Amygdala (tissue), 56 donors: ENCODE measurements around the gene RALGDS.
"Not testable (repeated sequence)": the region's sequence is repeated elsewhere in the genome, so short reads cannot be mapped to it uniquely, and the experiment has no call there.

Experiments used
- DNase-seq, 56 donors: peaks; one replicate each; lab custom pipeline; 2025; lab: John Stamatoyannopoulos, UW

The RALGDS gene

DNA sequence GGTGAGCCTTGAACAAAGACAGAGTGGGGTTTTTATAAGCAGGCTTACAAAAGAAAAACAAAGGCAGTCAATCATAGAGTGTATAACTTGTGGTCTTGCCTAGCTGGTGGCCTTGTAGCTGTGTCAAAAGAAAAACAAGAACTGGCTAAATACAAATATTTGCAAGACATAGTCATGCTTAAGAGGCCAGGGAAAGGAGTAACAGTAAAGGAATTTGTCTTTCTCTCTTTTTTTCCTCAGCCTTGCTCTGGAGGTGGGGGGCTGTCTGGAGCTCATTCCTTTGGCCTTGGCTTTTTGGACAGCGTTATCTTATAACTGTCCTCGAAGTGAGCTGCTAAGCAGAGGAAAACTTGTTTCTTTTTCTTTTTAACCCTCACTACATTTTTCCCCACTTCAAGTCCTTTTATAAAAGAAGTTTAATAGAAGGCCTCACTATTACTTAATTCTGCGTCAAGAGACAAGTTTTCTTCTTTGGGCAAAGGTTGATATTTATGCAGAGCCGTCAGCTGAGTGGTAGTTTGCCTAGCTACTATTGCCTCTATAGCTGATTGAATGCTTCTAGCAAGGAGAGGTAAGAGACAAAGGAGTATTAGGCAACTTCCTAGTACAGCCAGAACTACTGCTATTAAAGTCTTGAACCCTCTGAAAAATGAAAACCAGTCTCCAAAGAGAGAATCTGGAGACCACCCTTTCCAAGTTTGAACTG lies 45.0 kb downstream of the RALGDS start:
- no peak for DNase-seq

DNA sequence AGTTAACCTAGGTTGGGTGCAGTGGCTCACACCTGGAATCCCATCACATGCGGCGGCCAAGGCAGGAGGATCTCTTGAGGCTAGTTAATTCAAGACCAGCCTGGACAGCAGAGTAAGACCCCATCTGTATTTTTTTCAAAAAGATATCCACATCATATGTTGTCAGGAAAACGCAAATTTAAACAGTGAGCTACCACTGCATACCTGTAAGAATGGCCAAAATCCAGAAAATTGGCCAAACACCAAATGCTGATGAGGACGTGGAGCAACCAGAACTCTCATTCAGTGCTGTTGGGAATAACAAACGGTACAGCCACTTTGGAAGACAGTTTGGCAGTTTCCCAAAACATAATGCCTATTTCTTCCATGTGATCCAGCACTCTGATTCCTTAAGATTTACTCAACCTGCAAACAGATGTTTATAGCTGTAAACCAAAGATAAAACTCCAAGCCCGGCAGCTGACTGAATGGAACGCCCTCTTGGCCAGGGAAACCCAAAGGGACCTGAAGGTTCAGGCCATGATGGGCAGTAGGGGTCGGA lies 46.9 kb downstream of the RALGDS start:
- DNase-seq: no peak

DNA sequence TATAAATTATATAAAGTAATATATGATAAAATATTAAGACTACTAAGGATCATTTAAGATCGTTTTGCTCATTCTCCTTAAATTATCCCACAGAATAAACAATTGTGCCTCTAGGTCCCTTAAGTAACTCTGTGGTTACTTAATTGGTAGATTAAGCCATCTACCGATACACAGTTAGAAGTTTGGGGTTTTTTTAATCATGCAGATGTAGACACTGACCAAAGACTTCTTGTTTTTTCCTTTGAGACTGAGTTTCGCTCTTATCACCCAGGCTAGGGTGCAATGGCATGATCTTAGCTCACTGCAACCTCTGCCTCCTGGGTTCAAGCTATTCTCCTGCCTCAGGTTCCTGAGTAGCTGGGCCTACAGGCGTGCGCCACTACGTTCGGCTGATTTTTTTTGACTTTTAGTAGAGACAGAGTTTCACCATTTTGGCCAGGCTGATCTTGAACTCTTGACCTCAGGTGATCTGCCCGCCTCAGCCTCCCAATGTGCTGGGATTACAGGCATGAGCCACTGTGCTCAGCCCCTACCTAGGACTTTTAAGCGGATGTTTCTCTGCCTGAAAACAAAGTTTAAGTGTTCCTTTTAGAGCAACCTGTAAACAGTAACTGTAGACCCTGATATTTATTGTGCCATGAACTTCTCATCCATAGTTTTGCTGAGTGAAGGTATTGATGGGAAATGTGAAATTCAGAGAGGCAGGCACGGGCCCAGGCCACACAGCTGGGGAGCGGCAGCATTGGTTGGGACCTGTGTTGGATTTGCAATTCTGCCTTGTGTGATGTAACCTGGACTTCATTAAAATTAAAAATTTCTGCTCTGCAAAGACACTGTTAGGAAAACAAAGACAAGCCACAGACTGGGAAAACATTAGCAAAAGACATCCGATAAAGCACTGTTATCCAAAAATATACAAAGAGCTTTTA lies 47.7 kb downstream of the RALGDS start:
- DNase-seq: no peak

DNA sequence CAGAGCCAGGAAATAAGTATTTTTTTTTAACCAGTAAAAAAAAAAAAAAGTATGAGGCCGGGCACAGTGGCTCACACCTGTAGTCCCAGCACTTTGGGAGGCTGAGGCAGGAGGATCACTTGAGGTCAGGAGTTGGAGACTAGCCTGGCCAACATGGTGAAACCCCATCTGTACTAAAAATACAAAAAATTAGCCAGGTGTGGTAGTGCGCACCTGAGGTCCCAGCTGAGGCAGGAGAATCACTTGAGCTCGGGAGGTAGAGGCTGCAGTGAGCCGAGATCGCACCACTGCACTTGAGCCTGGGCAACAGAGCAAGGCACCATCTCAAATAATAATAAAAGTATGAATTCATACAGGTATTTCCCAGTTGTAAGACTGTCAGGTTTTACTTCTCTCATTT lies 48.8 kb downstream of the RALGDS start:
- not testable (repeated sequence) for DNase-seq

DNA sequence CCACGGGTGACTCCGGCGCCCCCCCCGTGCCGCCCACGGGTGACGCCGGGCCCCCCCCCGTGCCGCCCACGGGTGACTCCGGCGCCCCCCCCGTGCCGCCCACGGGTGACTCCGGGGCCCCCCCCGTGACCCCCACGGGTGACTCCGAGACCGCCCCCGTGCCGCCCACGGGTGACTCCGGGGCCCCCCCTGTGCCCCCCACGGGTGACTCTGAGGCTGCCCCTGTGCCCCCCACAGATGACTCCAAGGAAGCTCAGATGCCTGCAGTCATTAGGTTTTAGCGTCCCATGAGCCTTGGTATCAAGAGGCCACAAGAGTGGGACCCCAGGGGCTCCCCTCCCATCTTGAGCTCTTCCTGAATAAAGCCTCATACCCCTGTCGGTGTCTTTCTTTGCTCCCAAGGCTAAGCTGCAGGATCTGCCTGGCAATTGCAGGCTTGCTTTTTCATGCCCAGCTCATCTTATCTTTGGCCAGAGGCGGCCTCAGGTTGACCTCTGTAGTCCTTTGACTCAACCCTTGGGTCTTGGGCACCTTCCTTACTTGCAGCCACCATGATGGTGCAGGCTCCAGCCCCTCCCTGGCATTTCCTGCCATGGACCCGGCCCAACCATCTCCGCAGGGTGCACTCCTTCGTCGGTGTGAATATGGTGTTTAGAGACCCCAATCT lies 49.4 kb downstream of the RALGDS start:
- no peak for DNase-seq

DNA sequence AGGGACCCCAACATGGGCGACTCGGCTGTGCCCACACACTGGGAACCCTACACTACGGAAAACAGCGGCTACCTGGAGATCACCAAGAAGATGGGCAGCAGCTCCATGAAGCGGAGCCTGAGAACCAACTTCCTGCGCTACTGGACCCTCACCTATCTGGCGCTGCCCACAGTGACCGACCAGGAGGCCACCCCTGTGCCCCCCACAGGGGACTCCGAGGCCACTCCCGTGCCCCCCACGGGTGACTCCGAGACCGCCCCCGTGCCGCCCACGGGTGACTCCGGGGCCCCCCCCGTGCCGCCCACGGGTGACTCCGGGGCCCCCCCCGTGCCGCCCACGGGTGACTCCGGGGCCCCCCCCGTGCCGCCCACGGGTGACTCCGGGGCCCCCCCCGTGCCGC lies 50.1 kb downstream of the RALGDS start:
- DNase-seq: not testable (repeated sequence)

DNA sequence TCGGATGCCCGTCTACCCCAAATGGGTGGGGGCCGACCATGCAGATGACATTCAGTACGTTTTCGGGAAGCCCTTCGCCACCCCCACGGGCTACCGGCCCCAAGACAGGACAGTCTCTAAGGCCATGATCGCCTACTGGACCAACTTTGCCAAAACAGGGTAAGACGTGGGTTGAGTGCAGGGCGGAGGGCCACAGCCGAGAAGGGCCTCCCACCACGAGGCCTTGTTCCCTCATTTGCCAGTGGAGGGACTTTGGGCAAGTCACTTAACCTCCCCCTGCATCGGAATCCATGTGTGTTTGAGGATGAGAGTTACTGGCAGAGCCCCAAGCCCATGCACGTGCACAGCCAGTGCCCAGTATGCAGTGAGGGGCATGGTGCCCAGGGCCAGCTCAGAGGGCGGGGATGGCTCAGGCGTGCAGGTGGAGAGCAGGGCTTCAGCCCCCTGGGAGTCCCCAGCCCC lies 50.5 kb downstream of the RALGDS start:
- DNase-seq: not testable (repeated sequence)

DNA sequence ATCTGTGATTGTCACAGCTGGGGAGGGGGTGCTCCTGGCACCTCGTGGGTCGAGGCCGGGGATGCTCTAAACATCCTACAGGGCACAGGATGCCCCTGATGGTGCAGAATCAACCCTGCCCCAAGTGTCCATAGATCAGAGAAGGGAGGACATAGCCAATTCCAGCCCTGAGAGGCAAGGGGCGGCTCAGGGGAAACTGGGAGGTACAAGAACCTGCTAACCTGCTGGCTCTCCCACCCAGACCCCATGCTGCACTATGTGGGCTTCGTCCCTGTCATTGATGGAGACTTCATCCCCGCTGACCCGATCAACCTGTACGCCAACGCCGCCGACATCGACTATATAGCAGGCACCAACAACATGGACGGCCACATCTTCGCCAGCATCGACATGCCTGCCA lies 52.6 kb downstream of the RALGDS start:
- not testable (repeated sequence) for DNase-seq

DNA sequence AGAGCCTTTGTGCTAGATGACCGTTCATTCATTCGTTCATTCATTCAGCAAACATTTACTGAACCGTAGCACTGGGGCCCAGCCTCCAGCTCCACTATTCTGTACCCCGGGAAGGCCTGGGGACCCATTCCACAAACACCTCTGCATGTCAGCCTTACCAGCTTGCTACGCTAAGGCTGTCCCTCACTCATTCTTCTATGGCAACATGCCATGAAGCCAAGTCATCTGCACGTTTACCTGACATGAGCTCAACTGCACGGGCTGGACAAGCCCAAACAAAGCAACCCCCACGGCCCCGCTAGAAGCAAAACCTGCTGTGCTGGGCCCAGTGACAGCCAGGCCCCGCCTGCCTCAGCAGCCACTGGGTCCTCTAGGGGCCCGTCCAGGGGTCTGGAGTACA lies 53.2 kb downstream of the RALGDS start:
- no peak for DNase-seq

DNA sequence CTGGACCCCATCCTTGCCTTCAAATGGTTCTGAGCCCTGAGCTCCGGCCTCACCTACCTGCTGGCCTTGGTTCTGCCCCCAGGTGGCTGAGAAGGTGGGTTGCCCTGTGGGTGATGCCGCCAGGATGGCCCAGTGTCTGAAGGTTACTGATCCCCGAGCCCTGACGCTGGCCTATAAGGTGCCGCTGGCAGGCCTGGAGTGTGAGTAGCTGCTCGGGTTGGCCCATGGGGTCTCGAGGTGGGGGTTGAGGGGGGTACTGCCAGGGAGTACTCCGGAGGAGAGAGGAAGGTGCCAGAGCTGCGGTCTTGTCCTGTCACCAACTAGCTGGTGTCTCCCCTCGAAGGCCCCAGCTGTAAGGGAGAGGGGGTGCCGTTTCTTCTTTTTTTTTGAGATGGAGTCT lies 54.0 kb downstream of the RALGDS start:
- no peak for DNase-seq

DNA sequence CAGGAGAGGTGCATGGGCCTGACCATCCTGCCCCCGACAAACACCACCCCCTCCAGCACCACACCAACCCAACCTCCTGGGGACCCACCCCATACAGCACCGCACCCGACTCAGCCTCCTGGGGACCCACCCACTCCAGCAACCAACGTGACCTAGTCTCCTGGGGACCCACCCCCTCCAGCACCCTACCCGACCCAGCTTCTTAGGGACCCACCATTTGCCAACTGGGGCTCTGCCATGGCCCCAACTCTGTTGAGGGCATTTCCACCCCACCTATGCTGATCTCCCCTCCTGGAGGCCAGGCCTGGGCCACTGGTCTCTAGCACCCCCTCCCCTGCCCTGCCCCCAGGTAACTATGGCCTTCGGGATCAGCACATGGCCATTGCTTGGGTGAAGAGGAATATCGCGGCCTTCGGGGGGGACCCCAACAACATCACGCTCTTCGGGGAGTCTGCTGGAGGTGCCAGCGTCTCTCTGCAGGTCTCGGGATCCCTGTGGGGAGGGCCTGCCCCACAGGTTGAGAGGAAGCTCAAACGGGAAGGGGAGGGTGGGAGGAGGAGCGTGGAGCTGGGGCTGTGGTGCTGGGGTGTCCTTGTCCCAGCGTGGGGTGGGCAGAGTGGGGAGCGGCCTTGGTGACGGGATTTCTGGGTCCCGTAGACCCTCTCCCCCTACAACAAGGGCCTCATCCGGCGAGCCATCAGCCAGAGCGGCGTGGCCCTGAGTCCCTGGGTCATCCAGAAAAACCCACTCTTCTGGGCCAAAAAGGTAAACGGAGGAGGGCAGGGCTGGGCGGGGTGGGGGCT lies 54.7 kb downstream of the RALGDS start:
- DNase-seq: no peak

DNA sequence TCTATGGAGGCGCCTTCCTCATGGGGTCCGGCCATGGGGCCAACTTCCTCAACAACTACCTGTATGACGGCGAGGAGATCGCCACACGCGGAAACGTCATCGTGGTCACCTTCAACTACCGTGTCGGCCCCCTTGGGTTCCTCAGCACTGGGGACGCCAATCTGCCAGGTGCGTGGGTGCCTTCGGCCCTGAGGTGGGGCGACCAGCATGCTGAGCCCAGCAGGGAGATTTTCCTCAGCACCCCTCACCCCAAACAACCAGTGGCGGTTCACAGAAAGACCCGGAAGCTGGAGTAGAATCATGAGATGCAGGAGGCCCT lies 56.0 kb downstream of the RALGDS start:
- DNase-seq: no peak

DNA sequence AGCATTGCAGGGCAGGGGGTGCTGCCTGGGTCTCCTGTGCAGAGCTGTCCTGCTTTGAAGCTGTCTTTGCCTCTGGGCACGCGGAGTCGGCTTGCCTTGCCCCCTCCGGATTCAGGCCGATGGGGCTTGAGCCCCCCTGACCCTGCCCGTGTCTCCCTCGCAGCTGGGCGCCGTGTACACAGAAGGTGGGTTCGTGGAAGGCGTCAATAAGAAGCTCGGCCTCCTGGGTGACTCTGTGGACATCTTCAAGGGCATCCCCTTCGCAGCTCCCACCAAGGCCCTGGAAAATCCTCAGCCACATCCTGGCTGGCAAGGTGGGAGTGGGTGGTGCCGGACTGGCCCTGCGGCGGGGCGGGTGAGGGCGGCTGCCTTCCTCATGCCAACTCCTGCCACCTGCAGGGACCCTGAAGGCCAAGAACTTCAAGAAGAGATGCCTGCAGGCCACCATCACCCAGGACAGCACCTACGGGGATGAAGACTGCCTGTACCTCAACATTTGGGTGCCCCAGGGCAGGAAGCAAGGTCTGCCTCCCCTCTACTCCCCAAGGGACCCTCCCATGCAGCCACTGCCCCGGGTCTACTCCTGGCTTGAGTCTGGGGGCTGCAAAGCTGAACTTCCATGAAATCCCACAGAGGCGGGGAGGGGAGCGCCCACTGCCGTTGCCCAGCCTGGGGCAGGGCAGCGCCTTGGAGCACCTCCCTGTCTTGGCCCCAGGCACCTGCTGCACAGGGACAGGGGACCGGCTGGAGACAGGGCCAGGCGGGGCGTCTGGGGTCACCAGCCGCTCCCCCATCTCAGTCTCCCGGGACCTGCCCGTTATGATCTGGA lies 56.6 kb downstream of the RALGDS start:
- DNase-seq: no peak

DNA sequence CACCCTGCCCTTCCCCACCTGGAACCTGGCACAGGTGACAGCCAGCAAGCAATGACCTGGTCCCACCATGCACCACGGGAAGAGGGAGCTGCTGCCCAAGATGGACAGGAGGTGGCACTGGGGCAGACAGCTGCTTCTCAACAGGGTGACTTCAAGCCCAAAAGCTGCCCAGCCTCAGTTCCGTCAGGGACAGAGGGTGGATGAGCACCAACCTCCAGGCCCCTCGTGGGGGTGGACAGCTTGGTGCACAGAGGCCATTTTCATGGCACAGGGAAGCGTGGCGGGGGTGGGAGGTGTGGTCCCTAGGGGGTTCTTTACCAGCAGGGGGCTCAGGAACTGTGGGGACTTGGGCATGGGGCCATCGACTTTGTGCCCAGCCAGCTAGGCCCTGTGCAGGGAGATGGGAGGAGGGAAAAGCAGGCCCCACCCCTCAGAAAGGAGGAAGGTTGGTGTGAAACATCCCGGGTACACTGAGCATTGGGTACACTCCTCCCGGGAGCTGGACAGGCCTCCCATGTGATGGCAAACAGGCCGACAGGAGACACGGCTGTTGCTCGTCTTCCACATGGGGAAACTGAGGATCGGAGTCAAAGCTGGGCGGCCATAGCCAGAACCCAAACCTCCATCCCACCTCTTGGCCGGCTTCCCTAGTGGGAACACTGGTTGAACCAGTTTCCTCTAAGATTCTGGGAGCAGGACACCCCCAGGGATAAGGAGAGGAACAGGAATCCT lies 57.4 kb downstream of the RALGDS start:
- no peak for DNase-seq

DNA sequence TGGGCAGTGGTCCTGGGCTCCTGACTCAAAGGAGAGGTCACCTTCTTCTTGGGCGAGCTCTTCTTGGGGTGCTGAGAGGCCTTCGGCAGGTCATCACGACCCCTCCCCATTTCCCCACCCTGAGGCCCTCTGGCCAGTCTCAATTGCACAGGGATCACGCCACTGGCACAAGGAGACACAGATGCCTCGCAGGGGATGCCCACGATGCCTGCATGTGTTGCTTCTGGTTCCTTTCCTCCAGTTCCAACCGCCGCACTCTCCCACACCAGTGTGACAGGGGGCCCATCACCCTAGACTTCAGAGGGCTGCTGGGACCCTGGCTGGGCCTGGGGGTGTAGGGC lies 57.9 kb downstream of the RALGDS start:
- DNase-seq: no peak

DNA sequence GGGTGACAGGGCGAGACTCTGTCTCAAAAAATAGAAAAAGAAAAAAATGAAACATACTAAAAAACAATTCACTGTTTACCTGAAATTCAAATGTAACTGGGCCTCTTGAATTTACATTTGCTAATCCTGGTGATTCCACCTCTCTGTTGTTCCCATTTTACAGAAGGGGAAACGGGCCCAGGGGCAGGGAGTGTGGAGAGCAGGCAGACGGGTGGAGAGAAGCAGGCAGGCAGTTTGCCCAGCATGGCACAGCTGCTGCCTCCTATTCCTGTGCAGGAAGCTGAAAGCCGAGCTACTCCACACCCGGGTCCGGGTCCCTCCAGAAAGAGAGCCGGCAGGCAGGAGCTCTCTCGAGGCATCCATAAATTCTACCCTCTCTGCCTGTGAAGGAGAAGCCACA lies 58.5 kb downstream of the RALGDS start:
- DNase-seq: not testable (repeated sequence)

DNA sequence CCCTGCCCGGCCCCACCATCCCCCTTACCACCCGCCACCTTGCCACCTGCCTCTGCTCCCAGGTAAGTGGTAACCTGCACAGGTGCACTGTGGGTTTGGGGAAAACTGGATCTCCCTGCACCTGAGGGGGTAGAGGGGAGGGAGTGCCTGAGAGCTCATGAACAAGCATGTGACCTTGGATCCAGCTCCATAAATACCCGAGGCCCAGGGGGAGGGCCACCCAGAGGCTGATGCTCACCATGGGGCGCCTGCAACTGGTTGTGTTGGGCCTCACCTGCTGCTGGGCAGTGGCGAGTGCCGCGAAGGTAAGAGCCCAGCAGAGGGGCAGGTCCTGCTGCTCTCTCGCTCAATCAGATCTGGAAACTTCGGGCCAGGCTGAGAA lies 59.3 kb downstream of the RALGDS start, which contains the start of gene CEL:
Gene CEL, plus strand, starts transcription at position 218 of the 382 bp plus-strand sequence. Its CDS starts 22 bp downstream, at position 240.
- DNase-seq: not testable (repeated sequence)

DNA sequence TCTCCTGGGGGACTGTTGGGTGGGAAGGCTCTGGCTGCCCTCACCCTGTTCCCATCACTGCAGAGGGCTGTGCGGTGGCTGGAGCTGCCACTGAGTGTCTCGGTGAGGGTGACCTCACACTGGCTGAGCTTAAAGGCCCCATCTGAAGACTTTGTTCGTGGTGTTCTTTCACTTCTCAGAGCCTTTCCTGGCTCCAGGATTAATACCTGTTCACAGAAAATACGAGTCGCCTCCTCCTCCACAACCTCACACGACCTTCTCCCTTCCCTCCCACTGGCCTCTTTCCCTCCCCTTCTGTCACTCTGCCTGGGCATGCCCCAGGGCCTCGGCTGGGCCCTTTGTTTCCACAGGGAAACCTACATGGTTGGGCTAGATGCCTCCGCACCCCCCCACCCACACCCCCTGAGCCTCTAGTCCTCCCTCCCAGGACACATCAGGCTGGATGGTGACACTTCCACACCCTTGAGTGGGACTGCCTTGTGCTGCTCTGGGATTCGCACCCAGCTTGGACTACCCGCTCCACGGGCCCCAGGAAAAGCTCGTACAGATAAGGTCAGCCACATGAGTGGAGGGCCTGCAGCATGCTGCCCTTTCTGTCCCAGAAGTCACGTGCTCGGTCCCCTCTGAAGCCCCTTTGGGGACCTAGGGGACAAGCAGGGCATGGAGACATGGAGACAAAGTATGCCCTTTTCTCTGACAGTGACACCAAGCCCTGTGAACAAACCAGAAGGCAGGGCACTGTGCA lies 59.8 kb downstream of the RALGDS start:
- not testable (repeated sequence) for DNase-seq
